Kidney (tissue), 14 donors: ENCODE measurements around the gene LOXL1. TPM values are rescaled to one million over a fixed set of nuclear protein-coding genes. Genes with fewer than 3 reads are reported as not detected.

Experiments
- DNase-seq, 5 donors: peaks; one replicate each; pipeline ENCODE4 v3.0.0-alpha.2; 2013 to 2020
- FAIRE-seq: peaks from 2 replicates; lab custom pipeline; 2012; peaks lifted over from hg19 to GRCh38; lab: Jason Lieb, UNC
- H3K27ac ChIP-seq, 2 donors: one replicate each; pipeline ENCODE4 v1.7.0; 2013; ENCODE audit warnings: low read depth in 2 of 2, low read length in 2 of 2, inconsistent platforms in 1 of 2
- H3K27me3 ChIP-seq: one replicate; pipeline ENCODE4 v1.7.1; 2013; ENCODE audit warnings: low read length, inconsistent platforms; ENCODE audit not compliant: control insufficient read depth, insufficient read depth
- H3K36me3 ChIP-seq, 3 donors: one replicate each; pipeline versions ENCODE4 v1.7.0 to v1.7.1; 2013; ENCODE audit warnings: low read length in 3 of 3, control low read depth in 1 of 3, inconsistent platforms in 1 of 3; ENCODE audit not compliant: insufficient read depth in 3 of 3, control insufficient read depth in 2 of 3
- H3K4me1 ChIP-seq, 3 donors: one replicate each; pipeline versions ENCODE4 v1.7.0 to v1.7.1; 2013; ENCODE audit warnings: low read length in 3 of 3, inconsistent platforms in 1 of 3, low read depth in 1 of 3; ENCODE audit not compliant: control insufficient read depth in 2 of 3, insufficient read depth in 2 of 3
- H3K4me3 ChIP-seq, 3 donors: one replicate each; pipeline versions ENCODE4 v1.7.0 to v1.8.1; 2013; ENCODE audit warnings: low read length in 3 of 3, control low read depth in 1 of 3, inconsistent platforms in 1 of 3
- H3K9ac ChIP-seq, 3 donors: one replicate each; pipeline versions ENCODE4 v1.7.0 to v1.7.1; 2013; ENCODE audit warnings: low read length in 3 of 3, control low read depth in 1 of 3, inconsistent platforms in 1 of 3
- H3K9me3 ChIP-seq, 3 donors: one replicate each; pipeline versions ENCODE4 v1.7.0 to v1.7.1; 2013; ENCODE audit warnings: low read length in 3 of 3, control low read depth in 1 of 3, inconsistent platforms in 1 of 3; ENCODE audit not compliant: control insufficient read depth in 2 of 3, insufficient read depth in 1 of 3
- intact Hi-C: fragments of 100-400 bp; cut with DNase I; formaldehyde crosslinking; loops from one replicate; pipeline ENCODE4 v1.11.1; 2022
- polyA plus RNA-seq: library from polyadenylated mRNA; stranded (reverse); fragments of 350-450 nt; fragmentation: Illumina TruSeq; extraction: RNeasy Lipid Tissue Mini Kit (QIAGEN cat#74804); gene quantifications from one replicate; pipeline ENCODE4 v1.2.3, GENCODE V29; 2014; ENCODE audit warnings: low read depth, low replicate concordance; ENCODE audit not compliant: insufficient read depth
- total RNA-seq: library from RNA; stranded (reverse); fragmentation: NEBNext Ultra II Directional; extraction: Animal tissue kit (Norgen Biotek cat#: 25700); gene quantifications from one replicate; pipeline ENCODE4 v1.2.1, GENCODE V29; 2021
- TF ChIP-seq, protein P1 (sequence below): IDR thresholded peaks from 3 replicates; pipeline ENCODE4 v1.5.1; 2012; ENCODE audit warnings: mild to moderate bottlenecking, moderate library complexity, borderline replicate concordance; ENCODE audit not compliant: insufficient read depth; ENCODE audit errors: extremely low read depth
- donor health status: control.
- donor health status: control.
- donor health status: control.
- donor health status: control.
- donor health status: control.
- donor health status: DM: yes; HTN: yes; CAD: no.
- donor health status: Normal renal cell carcinoma (clear cell type).

Gene LOXL1
- total and polyA plus RNA-seq, 2 donors from 2014 or later: 33.2 to 35.1 TPM

DNA sequence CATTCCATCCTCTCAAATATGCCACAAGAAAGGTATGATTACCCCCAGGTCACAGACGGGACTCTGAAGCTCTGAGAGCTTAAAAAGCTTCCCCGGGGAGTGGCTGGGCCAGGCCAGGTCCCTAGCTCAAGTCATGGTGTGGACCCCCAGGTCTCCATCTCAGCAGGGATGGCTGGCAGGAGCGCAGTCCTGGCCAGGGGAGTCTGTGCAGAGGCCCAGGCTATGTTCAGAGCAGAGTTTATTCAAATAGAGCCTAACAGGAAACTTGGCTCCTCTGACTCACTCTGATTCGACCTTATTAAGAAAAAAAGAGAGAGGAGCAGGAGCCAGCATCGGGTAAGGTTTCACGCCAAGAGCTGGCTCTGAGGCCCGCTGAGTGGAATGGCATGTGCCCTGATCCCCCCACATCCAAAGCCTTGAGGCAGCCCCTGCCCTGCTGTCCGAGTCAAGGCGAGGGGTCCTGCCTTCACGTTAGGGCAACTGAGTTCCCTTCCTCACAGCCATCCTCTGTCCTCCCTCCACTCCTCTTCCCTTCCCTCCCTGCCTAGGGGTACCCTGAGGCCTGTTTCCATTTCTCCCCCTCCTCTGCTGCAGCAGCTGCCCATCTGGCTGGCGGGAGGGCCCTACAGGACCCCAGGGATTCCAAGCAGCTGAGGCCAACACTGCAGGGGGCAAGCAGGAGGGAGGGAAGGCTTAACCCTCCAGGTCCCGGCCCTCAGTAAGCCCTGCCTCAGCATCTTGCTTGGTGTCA, 1.9 kb upstream of the LOXL1 start:
- Histone ChIP-seq H3K27ac (peak overlapping the region; percentile 12 to 38), H3K27me3 (no peaks in the 10 kb centered on the region), H3K4me3 (no peak overlapping the region), H3K9ac (peak overlapping the region in 1 of 3 donors; percentile 46), H3K36me3 (no peaks in the 10 kb centered on the region), H3K4me1 (peaks cover 2 to 40% (median 20%) of the 10 kb centered on the region in 3 donors), H3K9me3 (no peaks in the 10 kb centered on the region)
- TF ChIP-seq, protein P1, sequence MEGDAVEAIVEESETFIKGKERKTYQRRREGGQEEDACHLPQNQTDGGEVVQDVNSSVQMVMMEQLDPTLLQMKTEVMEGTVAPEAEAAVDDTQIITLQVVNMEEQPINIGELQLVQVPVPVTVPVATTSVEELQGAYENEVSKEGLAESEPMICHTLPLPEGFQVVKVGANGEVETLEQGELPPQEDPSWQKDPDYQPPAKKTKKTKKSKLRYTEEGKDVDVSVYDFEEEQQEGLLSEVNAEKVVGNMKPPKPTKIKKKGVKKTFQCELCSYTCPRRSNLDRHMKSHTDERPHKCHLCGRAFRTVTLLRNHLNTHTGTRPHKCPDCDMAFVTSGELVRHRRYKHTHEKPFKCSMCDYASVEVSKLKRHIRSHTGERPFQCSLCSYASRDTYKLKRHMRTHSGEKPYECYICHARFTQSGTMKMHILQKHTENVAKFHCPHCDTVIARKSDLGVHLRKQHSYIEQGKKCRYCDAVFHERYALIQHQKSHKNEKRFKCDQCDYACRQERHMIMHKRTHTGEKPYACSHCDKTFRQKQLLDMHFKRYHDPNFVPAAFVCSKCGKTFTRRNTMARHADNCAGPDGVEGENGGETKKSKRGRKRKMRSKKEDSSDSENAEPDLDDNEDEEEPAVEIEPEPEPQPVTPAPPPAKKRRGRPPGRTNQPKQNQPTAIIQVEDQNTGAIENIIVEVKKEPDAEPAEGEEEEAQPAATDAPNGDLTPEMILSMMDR: no peak
- intact Hi-C loops: no loop called here
- DNase-seq: peak in 3 of 5 donors; percentile 50 to 74 (median 68)
- no peak for FAIRE-seq

DNA sequence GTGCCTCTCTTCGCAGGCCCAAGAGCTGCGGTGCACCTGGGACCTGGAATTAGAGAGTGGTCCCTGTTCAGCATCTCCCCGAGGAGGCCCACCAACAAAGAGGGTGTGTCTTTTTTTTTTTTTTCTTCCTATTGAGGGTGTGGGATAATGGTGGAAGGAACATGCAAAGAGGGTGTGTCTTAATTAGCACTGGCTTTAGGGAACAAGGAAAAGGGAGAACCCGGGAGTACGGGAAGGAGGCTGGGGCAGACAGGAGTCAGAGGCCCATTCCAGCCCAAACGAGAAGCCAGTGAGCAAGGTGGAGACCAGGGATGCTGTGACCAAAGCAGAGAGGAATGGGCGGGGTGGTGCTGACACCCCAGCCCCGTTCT, 429 bp upstream of the LOXL1 start:
- Histone ChIP-seq H3K27ac (no peak overlapping the region), H3K27me3 (no peaks in the 10 kb centered on the region), H3K4me1 (peaks cover 2 to 43% (median 23%) of the 10 kb centered on the region in 3 donors), H3K36me3 (no peaks in the 10 kb centered on the region), H3K9me3 (no peaks in the 10 kb centered on the region), H3K9ac (no peak overlapping the region), H3K4me3 (no peak overlapping the region)
- DNase-seq (no peak), FAIRE-seq (no peak)
- TF ChIP-seq, protein P1: no peak
- intact Hi-C loops: no loop called here

DNA sequence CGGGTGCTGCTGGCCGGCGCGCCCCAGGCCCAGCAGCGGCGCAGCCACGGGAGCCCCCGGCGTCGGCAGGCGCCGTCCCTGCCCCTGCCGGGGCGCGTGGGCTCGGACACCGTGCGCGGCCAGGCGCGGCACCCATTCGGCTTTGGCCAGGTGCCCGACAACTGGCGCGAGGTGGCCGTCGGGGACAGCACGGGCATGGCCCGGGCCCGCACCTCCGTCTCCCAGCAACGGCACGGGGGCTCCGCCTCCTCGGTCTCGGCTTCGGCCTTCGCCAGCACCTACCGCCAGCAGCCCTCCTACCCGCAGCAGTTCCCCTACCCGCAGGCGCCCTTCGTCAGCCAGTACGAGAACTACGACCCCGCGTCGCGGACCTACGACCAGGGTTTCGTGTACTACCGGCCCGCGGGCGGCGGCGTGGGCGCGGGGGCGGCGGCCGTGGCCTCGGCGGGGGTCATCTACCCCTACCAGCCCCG, 777 bp downstream of the LOXL1 start:
- DNase-seq (peak; percentile 80 to 95 (median 83)), FAIRE-seq (no peak)
- no peaks in the 10 kb centered on the region for H3K9me3 ChIP-seq
- peak overlapping the region in 2 of 3 donors; percentile 33 to 50 for H3K4me3 ChIP-seq
- peak overlapping the region; percentile 85 to 86 for H3K27ac ChIP-seq
- H3K27me3 ChIP-seq: no peaks in the 10 kb centered on the region
- TF ChIP-seq, protein P1: no peak
- intact Hi-C loops: no loop called here
- H3K36me3 ChIP-seq: no peaks in the 10 kb centered on the region
- peak overlapping the region in 1 of 3 donors; percentile 40 for H3K9ac ChIP-seq
- peaks cover 2 to 41% (median 23%) of the 10 kb centered on the region in 3 donors for H3K4me1 ChIP-seq
